Astrocyte of the hippocampus (primary cell): ENCODE results near the gene SAP30BP.
A peak's percentile ranks its signal among the peaks of the same experiment; 100 is the strongest.

ENCODE experiments used
- DNase-seq: peaks from one replicate; pipeline ENCODE4 v3.0.0; 2011; ENCODE audit warnings: low read depth, low spot score

The SAP30BP gene

DNA sequence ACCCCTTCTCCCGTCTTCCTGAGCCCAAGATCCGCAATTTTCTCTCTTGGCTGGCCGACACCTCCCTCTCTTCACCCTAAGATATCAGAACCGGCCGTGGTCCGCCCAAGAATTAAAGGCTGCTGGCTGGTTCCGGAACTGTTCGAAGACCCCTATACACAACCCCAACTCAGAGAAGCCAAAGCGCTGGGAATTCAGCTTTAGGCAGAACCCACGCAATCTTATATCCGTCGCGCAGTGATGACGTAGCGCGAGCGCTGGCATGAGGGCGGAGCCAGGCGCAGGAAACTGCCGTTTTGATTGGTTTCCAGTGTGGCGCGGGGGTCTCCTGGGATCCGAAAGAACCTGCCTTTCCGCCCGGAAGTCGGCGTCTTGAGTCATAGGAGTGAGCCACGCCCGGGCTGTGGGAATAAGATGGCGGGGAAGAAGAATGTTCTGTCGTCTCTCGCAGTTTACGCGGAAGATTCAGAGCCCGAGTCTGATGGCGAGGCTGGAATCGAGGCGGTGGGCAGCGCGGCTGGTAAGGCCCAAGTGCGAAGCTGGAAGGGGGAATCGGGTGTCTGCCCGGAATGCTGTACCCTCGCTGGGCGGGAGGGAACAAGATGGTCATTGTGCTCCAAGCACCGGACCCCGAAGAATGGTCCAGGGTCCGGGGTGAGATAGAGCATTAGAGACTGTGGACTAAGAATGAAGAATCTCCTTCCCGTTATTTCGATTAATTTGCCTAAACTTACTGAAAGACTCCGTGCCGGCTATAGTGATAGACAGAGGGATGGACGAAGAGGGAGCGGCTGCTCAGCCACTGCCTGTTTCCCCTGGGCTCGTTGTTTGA, at the start of gene SAP30BP, which contains the start of gene RECQL5:
Gene SAP30BP (plus strand): TSS at position 380 of the 832 bp plus-strand sequence. CDS start 35 bp downstream, at position 415.
Gene RECQL5 (minus strand): TSS at position 196 of the 832 bp plus-strand sequence. CDS start 597 bp downstream, outside the sequence.
- DNase-seq: peak; percentile 100

DNA sequence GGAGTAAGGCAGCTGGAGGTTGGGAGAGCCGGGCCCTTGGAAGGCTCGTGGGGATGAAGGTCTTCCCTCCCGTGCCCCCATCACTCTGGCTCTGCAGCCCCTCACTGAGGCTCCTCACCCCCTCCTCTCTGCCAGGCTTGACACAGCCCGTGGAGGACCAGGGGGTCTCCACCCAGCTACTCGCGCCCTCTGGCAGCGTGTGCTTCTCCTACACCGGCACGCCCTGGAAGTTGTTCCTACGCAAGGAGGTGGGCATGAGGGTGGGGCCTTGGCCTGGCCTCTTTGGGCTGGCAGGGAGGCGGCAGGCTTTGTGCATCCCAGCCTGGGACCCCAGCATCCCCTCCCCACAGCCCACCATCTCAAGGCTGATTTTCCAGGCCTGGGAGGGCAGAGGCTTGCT, 49.5 kb upstream of the SAP30BP start:
- no peak for DNase-seq

DNA sequence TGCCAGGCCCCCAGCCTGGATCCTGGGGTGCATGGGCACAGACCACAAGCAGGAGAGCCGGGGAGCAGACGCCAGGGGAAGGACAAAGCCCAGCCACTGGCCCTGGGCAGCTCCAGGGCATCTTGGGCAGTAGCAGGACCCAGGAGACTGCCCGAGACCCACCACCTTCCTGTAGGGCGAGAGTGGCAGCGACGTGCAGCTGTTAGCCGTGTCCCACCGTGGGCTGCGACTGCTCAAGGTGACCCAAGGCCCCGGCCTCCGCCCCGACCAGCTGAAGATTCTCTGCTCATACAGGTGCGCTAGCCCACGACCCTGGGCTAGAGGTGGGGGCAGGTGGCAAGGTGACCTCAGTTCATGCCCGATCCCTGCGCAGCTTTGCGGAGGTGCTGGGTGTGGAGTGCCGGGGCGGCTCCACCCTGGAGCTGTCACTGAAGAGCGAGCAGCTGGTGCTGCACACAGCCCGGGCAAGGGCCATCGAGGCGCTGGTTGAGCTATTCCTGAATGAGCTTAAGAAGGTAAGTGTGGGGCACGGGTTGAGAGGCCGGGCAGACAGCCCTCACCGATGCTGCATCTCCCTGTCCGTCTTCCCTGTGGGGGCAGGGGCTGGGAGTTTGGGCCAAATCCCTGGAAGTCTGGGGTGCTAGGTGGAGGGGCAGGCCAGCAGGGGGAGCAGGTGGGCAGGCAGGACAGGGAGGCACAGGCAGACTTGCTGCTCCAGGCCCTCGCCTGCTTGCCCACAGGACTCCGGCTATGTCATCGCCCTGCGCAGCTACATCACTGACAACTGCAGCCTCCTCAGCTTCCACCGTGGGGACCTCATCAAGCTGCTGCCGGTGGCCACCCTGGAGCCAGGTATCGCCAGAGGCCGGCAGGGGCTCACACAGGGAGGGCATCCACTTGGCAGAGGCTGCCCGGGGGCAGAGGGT, 47.4 kb upstream of the SAP30BP start:
- DNase-seq: peak; percentile 73

- DNase-seq: no peak
Measured at GRCh38 chr17:75621489-75621888, 45.6 kb upstream of the SAP30BP start.

- no peak for DNase-seq
Measured at GRCh38 chr17:75622076-75622475, 45.1 kb upstream of the SAP30BP start.

GRCh38 chr17:75622771-75623273, 44.3 kb upstream of the SAP30BP start:
- no peak for DNase-seq

- DNase-seq: peak; percentile 36
Measured at GRCh38 chr17:75623386-75623785, 43.8 kb upstream of the SAP30BP start.

GRCh38 chr17:75624021-75624420, 43.1 kb upstream of the SAP30BP start:
- no peak for DNase-seq

DNA sequence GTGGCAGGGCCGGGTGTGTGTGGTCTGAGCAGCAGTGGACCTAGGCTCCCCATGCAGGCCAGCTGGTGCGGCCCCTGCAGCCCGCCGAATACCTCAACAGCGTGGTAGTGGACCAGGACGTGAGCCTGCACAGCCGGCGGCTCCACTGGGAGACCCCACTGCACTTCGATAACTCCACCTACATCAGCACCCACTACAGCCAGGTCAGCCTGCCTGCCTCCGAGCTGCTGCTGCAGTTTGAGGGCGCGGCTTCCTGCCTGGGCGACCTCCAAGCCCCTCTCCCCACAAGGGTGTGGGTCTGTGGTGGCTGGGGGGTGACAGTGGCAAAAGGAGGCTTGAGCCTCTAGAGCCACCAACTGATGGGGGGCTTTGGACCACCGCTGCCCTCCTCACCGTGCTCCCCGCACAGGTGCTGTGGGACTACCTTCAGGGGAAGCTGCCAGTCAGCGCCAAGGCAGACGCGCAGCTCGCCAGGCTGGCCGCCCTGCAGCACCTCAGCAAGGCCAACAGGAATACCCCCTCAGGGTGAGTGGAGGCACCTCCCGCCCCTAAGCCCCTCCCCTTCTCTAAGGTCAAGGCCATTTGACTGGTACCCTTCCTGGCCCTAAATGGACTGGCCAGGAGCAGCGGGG, 42.3 kb upstream of the SAP30BP start:
- no peak for DNase-seq

DNA sequence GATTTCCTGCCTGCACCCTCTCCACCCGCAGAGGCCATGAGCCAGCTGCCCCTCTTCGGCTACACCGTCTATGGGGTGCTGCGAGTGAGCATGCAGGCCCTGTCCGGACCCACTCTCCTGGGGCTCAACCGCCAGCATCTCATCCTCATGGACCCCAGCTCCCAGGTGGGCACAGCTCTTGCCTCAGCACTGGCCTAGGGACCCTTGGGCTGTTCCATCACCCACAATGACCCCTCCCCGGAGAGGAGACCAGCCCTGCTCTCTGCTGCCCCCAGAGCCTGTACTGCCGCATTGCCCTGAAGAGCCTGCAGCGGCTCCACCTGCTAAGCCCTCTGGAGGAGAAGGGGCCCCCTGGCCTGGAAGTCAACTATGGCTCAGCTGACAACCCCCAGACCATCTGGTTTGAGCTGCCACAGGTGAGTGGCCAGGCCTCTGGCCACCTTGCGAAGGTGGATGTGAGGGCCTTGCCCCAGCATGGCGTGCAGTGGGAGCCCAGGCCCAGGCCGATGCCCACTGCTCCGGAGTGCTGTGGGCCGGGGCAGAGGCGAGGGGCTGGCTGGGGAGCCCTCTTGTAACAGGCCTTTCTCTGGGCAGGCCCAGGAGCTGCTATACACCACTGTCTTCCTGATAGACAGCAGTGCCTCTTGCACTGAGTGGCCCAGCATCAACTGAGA, 41.2 kb upstream of the SAP30BP start:
- DNase-seq: peak; percentile 42

- DNase-seq: no peak
Measured at GRCh38 chr17:75626496-75627038, 40.6 kb upstream of the SAP30BP start.

- no peak for DNase-seq
Measured at GRCh38 chr17:75627094-75627493, 40.0 kb upstream of the SAP30BP start.

DNA sequence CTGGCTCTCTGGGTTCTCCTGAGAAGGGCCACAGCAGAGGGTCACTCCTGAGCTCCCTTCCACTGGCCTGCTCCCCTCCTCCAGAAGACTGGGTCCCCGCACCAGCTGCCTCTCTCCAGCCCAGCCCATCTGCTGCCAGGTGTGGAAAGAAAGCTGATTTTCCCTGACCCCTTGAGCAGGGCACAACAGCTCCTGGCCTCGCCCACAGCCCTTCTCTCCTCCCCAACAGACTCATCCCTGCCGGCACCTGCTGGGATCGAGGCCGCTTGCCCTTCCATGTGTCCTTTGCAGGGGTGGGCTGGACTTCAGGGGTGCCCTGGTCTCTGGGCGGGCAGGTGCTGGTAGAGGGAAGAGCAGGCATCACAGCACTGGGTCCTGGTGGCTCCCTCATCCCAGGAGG, 38.7 kb upstream of the SAP30BP start:
- DNase-seq: no peak

- no peak for DNase-seq
Measured at GRCh38 chr17:75629157-75629556, 38.0 kb upstream of the SAP30BP start.

GRCh38 chr17:75630071-75630917, 36.8 kb upstream of the SAP30BP start:
- DNase-seq: no peak

DNA sequence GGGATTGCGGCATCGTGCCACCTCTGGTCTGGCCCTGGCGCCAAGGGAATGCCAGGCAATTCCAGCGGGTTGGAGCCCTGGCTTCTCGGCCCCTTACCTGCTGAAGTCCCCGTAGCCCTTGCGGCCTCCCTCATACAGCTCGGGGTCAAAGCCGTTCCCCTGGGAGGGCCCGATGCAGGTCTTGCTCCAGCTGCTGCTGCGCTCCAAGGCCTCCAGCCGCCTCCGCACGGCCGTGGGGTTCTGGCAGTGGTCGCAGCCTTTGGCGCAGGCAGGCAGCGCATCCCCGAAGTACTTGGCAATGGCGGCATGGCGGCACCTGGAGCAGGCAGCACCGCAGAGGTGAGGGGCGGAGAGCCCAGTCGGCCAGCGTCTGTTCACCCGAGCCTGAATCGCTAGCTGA, 35.8 kb upstream of the SAP30BP start:
- no peak for DNase-seq

GRCh38 chr17:75632428-75632827, 34.7 kb upstream of the SAP30BP start:
- no peak for DNase-seq

DNA sequence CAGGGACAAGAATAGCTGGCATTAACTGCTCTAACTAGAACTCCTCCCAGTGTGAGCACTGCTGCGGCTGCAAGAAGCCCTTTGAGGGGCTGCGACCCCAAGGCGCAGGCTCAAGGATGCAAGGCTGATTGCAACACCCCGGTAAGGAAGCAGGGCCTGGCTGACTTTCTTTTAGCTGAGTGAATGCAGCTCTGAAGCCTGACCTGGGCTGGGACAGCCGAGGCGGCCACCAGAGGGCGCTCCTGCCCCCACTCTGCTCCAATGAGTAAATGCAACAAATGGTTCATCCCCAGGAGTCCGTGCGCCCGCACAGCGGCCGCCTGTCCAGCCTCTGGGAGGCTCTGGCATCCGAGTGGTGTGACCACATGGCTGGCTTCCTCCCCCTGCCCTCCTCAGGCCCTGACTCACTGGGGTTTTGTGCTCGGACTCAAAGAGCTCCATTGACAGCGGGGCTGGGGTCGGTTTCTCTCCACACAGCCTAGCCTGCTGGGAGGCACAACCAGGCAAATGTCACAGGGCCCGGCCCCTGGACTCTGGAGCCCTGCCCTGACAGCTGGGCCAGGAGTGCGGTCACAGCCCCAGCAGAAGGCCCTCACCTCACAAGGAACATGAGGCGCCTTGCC, 34.2 kb upstream of the SAP30BP start, which contains the start of gene SMIM5:
Gene SMIM5 (plus strand): TSS at position 572 of the 623 bp plus-strand sequence. CDS start 6,768 bp downstream, outside the sequence.
- peak; percentile 97 for DNase-seq
